CD4-positive, alpha-beta memory T cell (primary cell): ENCODE results near the gene TTC28. TPM values are rescaled to one million over a fixed set of nuclear protein-coding genes. Genes with fewer than 3 reads are reported as not detected.

Source experiments
- CTCF ChIA-PET: fragments of 350-600 bp; sonication (Branson Sonifier 250); formaldehyde crosslinking; loops from one replicate; lab custom pipeline; 2021; ENCODE audit warnings: inconsistent platforms; ENCODE audit not compliant: partially characterized antibody; lab: Charles Lee
- POLR2A ChIA-PET: fragments of 350-600 bp; sonication (Branson Sonifier 250); formaldehyde crosslinking; loops from one replicate; lab custom pipeline; 2021; ENCODE audit not compliant: partially characterized antibody; lab: Charles Lee
- DNase-seq, 5 donors: peaks; one replicate each; pipeline versions ENCODE4 v3.0.0 to v3.0.0-alpha.2; 2020 to 2022; ENCODE audit warnings: mixed read lengths in 1 of 5
- H3K27ac ChIP-seq: one replicate; pipeline ENCODE4 v1.7.0; 2013; ENCODE audit warnings: low read depth, low read length
- H3K27me3 ChIP-seq: 2 replicates; pipeline ENCODE4 v1.7.0; 2013; ENCODE audit warnings: mild to moderate bottlenecking, low read length, moderate library complexity; ENCODE audit not compliant: insufficient read depth
- H3K36me3 ChIP-seq: 2 replicates; pipeline ENCODE4 v1.7.0; 2013; ENCODE audit warnings: mild to moderate bottlenecking, low read length, moderate library complexity; ENCODE audit not compliant: insufficient read depth
- H3K4me1 ChIP-seq: 2 replicates; pipeline ENCODE4 v1.7.0; 2013; ENCODE audit warnings: mild to moderate bottlenecking, low read length, moderate library complexity; ENCODE audit not compliant: insufficient read depth
- H3K4me3 ChIP-seq, 2 donors: one replicate each; pipeline ENCODE4 v1.7.0; 2013; ENCODE audit warnings: low read length in 2 of 2, mild to moderate bottlenecking in 1 of 2
- H3K9me3 ChIP-seq, 2 donors: one replicate each; pipeline ENCODE4 v1.7.0; 2013; ENCODE audit warnings: low read length in 2 of 2, control low read depth in 1 of 2; ENCODE audit not compliant: control insufficient read depth in 1 of 2
- H3K27ac Mint-ChIP-seq, 7 donors: one replicate each; pipeline ENCODE4 v1.8.0; 2020 to 2021; ENCODE audit warnings: mixed read lengths in 7 of 7, mild to moderate bottlenecking in 6 of 7, inconsistent platforms in 3 of 7, moderate library complexity in 3 of 7
- H3K27me3 Mint-ChIP-seq, 2 donors: one replicate each; pipeline ENCODE4 v1.8.0; 2020 to 2021; ENCODE audit warnings: mixed read lengths in 2 of 2
- H3K36me3 Mint-ChIP-seq, 2 donors: one replicate each; pipeline ENCODE4 v1.8.0; 2020 to 2021; ENCODE audit warnings: mixed read lengths in 2 of 2, inconsistent platforms in 1 of 2, mild to moderate bottlenecking in 1 of 2
- H3K4me1 Mint-ChIP-seq, 4 donors: one replicate each; pipeline ENCODE4 v1.8.0; 2020 to 2021; ENCODE audit warnings: mixed read lengths in 4 of 4, mild to moderate bottlenecking in 1 of 4
- H3K4me3 Mint-ChIP-seq, 8 donors: one replicate each; pipeline ENCODE4 v1.8.0; 2020 to 2021; ENCODE audit warnings: mixed read lengths in 8 of 8, mild to moderate bottlenecking in 7 of 8, moderate library complexity in 6 of 8, inconsistent platforms in 3 of 8
- H3K9me3 Mint-ChIP-seq, 8 donors: one replicate each; pipeline ENCODE4 v1.8.0; 2020 to 2021; ENCODE audit warnings: mixed read lengths in 8 of 8, mild to moderate bottlenecking in 5 of 8, inconsistent platforms in 3 of 8, moderate library complexity in 1 of 8
- intact Hi-C: fragments of 100-400 bp; cut with micrococcal nuclease; formaldehyde crosslinking; loops from one replicate; pipeline ENCODE4 v1.15.1; 2023
- polyA plus RNA-seq, 2 donors: library from polyadenylated mRNA; unstranded; fragments of 300-500 nt; fragmentation: Illumina TruSeq; gene quantifications; one replicate each; pipeline ENCODE4 v1.2.3, GENCODE V29; 2021
- total RNA-seq, 2 experiments: library from RNA; stranded (reverse); gene quantifications; one replicate each; pipeline ENCODE4 v1.2.3, GENCODE V29; 2021

The TTC28 gene
- total and polyA plus RNA-seq, 4 experiments from 2014 or later, result 0.50 to 1.7 (median 1.6) TPM; not detected in 1

GRCh38 chr22:28044546-28045173, 635.0 kb downstream of the TTC28 start:
- no peak overlapping the region for H3K27ac ChIP-seq
- no peak overlapping the region for H3K4me3 ChIP-seq
- H3K36me3 Mint-ChIP-seq, result no peaks in the 10 kb centered on the region
- no peaks in the 10 kb centered on the region for H3K9me3 ChIP-seq
- no peaks in the 10 kb centered on the region for H3K36me3 ChIP-seq
- intact Hi-C loops, result no loop called here
- no peak overlapping the region for H3K4me3 Mint-ChIP-seq
- no peaks in the 10 kb centered on the region for H3K27me3 ChIP-seq
- POLR2A ChIA-PET, result no interaction called here
- CTCF ChIA-PET, result no interaction called here
- H3K4me1 ChIP-seq, result no peaks in the 10 kb centered on the region
- no peaks in the 10 kb centered on the region for H3K4me1 Mint-ChIP-seq
- no peak for DNase-seq
- H3K9me3 Mint-ChIP-seq, result peaks cover 0 to 4% (median 1%) of the 10 kb centered on the region in 8 donors
- peaks cover 0 to 6% of the 10 kb centered on the region in 2 donors for H3K27me3 Mint-ChIP-seq
- no peak overlapping the region for H3K27ac Mint-ChIP-seq

- Histone ChIP-seq H3K27me3 (no peaks in the 10 kb centered on the region), H3K36me3 (no peaks in the 10 kb centered on the region), H3K4me3 (no peak overlapping the region), H3K4me1 (no peaks in the 10 kb centered on the region), H3K9me3 (no peaks in the 10 kb centered on the region), H3K27ac (no peak overlapping the region)
- Mint-ChIP-seq H3K9me3 (peaks cover 0 to 4% (median 1%) of the 10 kb centered on the region in 8 donors), H3K27me3 (peaks cover 0 to 6% of the 10 kb centered on the region in 2 donors), H3K4me3 (no peak overlapping the region), H3K4me1 (no peaks in the 10 kb centered on the region), H3K27ac (no peak overlapping the region), H3K36me3 (no peaks in the 10 kb centered on the region)
- intact Hi-C loops, result no loop called here
- ChIA-PET POLR2A (no interaction called here), CTCF (interaction anchor here (0.6 kb wide), 1 partner anchor 37 kb away, joined by 3 read pairs; no protein-coding TSS in a partner anchor)
- no peak for DNase-seq
These were observed 636.4 kb downstream of the TTC28 start for GRCh38 chr22:28043266-28043665.

GRCh38 chr22:28034760-28035401, 644.8 kb downstream of the TTC28 start:
- Mint-ChIP-seq H3K9me3 (peaks cover 0 to 6% (median 2%) of the 10 kb centered on the region in 8 donors), H3K27ac (no peak overlapping the region), H3K4me1 (peaks cover 0 to 5% (median 0%) of the 10 kb centered on the region in 4 donors), H3K36me3 (no peaks in the 10 kb centered on the region), H3K27me3 (peaks cover 3 to 29% of the 10 kb centered on the region in 2 donors), H3K4me3 (no peak overlapping the region)
- Histone ChIP-seq H3K27me3 (no peaks in the 10 kb centered on the region), H3K9me3 (no peaks in the 10 kb centered on the region), H3K4me1 (no peaks in the 10 kb centered on the region), H3K36me3 (no peaks in the 10 kb centered on the region), H3K27ac (no peak overlapping the region), H3K4me3 (no peak overlapping the region)
- DNase-seq, result peak in 1 of 5 donors; percentile 9
- ChIA-PET POLR2A (no interaction called here), CTCF (no interaction called here)
- intact Hi-C loops, result no loop called here

- ChIA-PET POLR2A (no interaction called here), CTCF (no interaction called here)
- intact Hi-C loops, result no loop called here
- peaks cover 0 to 5% (median 0%) of the 10 kb centered on the region in 4 donors for H3K4me1 Mint-ChIP-seq
- H3K27me3 Mint-ChIP-seq, result peaks cover 3 to 29% of the 10 kb centered on the region in 2 donors
- Histone ChIP-seq H3K4me3 (no peak overlapping the region), H3K9me3 (no peaks in the 10 kb centered on the region), H3K36me3 (no peaks in the 10 kb centered on the region), H3K27me3 (no peaks in the 10 kb centered on the region), H3K4me1 (no peaks in the 10 kb centered on the region), H3K27ac (no peak overlapping the region)
- no peaks in the 10 kb centered on the region for H3K36me3 Mint-ChIP-seq
- no peak overlapping the region for H3K4me3 Mint-ChIP-seq
- H3K27ac Mint-ChIP-seq, result no peak overlapping the region
- no peak for DNase-seq
- peaks cover 0 to 6% (median 2%) of the 10 kb centered on the region in 8 donors for H3K9me3 Mint-ChIP-seq
These were observed 645.4 kb downstream of the TTC28 start for GRCh38 chr22:28034145-28034759.

GRCh38 chr22:28032861-28033260, 646.8 kb downstream of the TTC28 start:
- Histone ChIP-seq H3K9me3 (no peaks in the 10 kb centered on the region), H3K36me3 (no peaks in the 10 kb centered on the region), H3K27ac (no peak overlapping the region), H3K27me3 (no peaks in the 10 kb centered on the region), H3K4me1 (no peaks in the 10 kb centered on the region), H3K4me3 (no peak overlapping the region)
- CTCF ChIA-PET, result interaction anchor here (1.0 kb wide), 1 partner anchor 14 kb away, joined by 3 read pairs; no protein-coding TSS in a partner anchor
- no peak for DNase-seq
- H3K27me3 Mint-ChIP-seq, result peaks cover 2 to 29% of the 10 kb centered on the region in 2 donors
- H3K9me3 Mint-ChIP-seq, result peaks cover 0 to 4% (median 2%) of the 10 kb centered on the region in 8 donors
- no peaks in the 10 kb centered on the region for H3K36me3 Mint-ChIP-seq
- intact Hi-C loops, result no loop called here
- H3K27ac Mint-ChIP-seq, result peak overlapping the region in 1 of 7 donors; percentile 25
- POLR2A ChIA-PET, result no interaction called here
- peaks cover 0 to 5% (median 0%) of the 10 kb centered on the region in 4 donors for H3K4me1 Mint-ChIP-seq
- no peak overlapping the region for H3K4me3 Mint-ChIP-seq

- DNase-seq, result no peak
- Mint-ChIP-seq H3K4me3 (no peak overlapping the region), H3K27ac (no peak overlapping the region), H3K27me3 (peaks cover 0 to 29% of the 10 kb centered on the region in 2 donors), H3K36me3 (no peaks in the 10 kb centered on the region), H3K4me1 (peaks cover 0 to 5% (median 0%) of the 10 kb centered on the region in 4 donors), H3K9me3 (peaks cover 0 to 2% (median 0%) of the 10 kb centered on the region in 8 donors)
- Histone ChIP-seq H3K4me1 (no peaks in the 10 kb centered on the region), H3K4me3 (no peak overlapping the region), H3K9me3 (no peaks in the 10 kb centered on the region), H3K36me3 (no peaks in the 10 kb centered on the region), H3K27me3 (no peaks in the 10 kb centered on the region), H3K27ac (no peak overlapping the region)
- CTCF ChIA-PET, result no interaction called here
- POLR2A ChIA-PET, result no interaction called here
- intact Hi-C loops, result no loop called here
These were observed 648.2 kb downstream of the TTC28 start for GRCh38 chr22:28031383-28031922.

GRCh38 chr22:28030473-28030872, 649.2 kb downstream of the TTC28 start:
- Histone ChIP-seq H3K27ac (no peak overlapping the region), H3K36me3 (no peaks in the 10 kb centered on the region), H3K4me1 (no peaks in the 10 kb centered on the region), H3K4me3 (no peak overlapping the region), H3K9me3 (no peaks in the 10 kb centered on the region), H3K27me3 (no peaks in the 10 kb centered on the region)
- no peaks in the 10 kb centered on the region for H3K36me3 Mint-ChIP-seq
- H3K27me3 Mint-ChIP-seq, result peaks cover 0 to 20% of the 10 kb centered on the region in 2 donors
- DNase-seq, result no peak
- no peaks in the 10 kb centered on the region for H3K9me3 Mint-ChIP-seq
- ChIA-PET POLR2A (no interaction called here), CTCF (no interaction called here)
- H3K4me1 Mint-ChIP-seq, result peaks cover 0 to 5% (median 0%) of the 10 kb centered on the region in 4 donors
- no peak overlapping the region for H3K27ac Mint-ChIP-seq
- H3K4me3 Mint-ChIP-seq, result no peak overlapping the region
- intact Hi-C loops, result no loop called here
